ENCODE data around the gene ABHD17C.

DNA sequence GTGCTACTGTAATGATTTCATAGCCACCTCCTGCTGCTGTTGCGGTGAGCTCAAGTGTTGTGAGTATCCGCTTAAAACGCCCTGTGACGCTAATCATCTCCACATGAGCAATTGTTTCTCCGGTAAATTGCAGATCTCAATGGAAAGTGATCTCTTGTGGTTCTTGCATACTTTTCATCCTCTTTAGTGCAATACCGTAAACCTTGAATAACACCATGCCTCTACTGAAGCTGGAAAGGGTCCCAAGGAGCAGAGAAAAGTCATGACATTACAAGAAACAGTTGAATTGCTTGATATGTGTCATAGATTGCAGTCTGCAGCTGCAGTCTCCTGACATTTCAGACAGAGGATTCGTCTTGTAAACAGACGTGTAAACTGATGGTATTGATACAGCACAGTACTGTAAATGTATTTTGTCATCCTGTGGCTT lies 78.0 kb downstream of the ABHD17C start:
- TF ChIP-seq EZH2 (IDR thresholded peaks at IDR 0.05) (no peak), EZH2phosphoT487 (IDR thresholded peaks at IDR 0.05) (no peak)
- TF ChIP-seq, protein P1, sequence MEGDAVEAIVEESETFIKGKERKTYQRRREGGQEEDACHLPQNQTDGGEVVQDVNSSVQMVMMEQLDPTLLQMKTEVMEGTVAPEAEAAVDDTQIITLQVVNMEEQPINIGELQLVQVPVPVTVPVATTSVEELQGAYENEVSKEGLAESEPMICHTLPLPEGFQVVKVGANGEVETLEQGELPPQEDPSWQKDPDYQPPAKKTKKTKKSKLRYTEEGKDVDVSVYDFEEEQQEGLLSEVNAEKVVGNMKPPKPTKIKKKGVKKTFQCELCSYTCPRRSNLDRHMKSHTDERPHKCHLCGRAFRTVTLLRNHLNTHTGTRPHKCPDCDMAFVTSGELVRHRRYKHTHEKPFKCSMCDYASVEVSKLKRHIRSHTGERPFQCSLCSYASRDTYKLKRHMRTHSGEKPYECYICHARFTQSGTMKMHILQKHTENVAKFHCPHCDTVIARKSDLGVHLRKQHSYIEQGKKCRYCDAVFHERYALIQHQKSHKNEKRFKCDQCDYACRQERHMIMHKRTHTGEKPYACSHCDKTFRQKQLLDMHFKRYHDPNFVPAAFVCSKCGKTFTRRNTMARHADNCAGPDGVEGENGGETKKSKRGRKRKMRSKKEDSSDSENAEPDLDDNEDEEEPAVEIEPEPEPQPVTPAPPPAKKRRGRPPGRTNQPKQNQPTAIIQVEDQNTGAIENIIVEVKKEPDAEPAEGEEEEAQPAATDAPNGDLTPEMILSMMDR (IDR thresholded peaks at IDR 0.05): no peak
